ENCODE data around the gene EIPR1. TPM values are rescaled to one million over a fixed set of nuclear protein-coding genes. Genes with fewer than 3 reads are reported as not detected.

The EIPR1 gene
- total and polyA plus RNA-seq, 2 of the 13 experiments (the other 11 are each of a cell fraction or from before 2014, with no cell fraction given), result 70.0 to 96.3 TPM

DNA sequence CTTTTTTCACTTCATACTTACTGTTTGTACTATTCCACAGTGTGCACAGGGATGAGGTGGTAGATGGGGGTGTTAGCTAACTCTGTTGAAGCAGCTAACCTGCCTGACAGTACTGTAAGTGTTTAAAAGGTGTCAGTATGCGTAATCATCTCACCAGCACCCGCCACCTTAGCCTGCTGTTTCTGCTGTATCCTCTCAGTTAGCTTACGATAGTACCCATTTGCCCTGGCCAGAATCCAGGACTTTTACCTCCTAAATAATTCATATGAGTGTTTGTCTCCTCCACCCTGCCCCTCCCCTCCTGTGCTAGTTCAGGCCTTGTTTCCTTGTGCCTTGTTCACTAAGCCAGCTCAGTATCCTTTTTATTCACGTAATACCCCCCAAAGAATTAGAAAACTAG, 36.1 kb upstream of the EIPR1 start (continued):
- no peak for TF ChIP-seq FOSL2 (CRISPR knock-in tag; IDR thresholded peaks at IDR 0.05)

DNA sequence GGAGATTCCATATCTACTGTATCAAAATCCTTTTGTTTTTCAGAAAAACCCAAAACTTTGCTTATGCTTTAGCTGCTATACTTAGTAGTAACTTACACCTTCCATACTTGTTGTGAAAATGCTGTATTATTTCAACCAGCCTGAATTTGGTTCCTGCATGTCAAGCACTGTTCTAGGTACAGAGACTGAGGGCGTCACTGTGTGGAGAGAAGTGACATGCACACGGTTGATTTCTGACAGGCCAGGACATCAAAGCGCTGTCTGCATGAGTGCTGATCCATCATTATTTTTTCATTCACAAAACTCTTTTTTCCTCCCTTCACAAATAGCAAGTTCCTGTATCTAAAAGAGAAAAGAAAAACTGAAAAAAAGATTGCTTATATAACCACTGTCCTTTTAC, 33.5 kb upstream of the EIPR1 start:
- in situ Hi-C loops (cut with HindIII; ENCODE audit: extremely low pct_ligation_motif_present, low pct_unique_long_range_greater_than_20kb), result no loop called here
- H3K36me3 ChIP-seq (replicated peaks in 1 of 2; ENCODE audit: control insufficient read depth in 1 of 2, insufficient read depth in 2 of 2, low read length in 2 of 2), result peaks cover 20 to 47% of the 10 kb centered on the region in 2 experiments
- FAIRE-seq, result no peak
- H3K9me3 ChIP-seq (ENCODE audit: low read length), result no peaks in the 10 kb centered on the region
- H3K4me3 ChIP-seq (replicated peaks in 1 of 3; ENCODE audit: insufficient read depth in 1 of 3, low read depth in 2 of 3, low read length in 3 of 3), result no peak overlapping the region
- ChIA-PET POLR2A (no interaction called here), CTCF (ENCODE audit: low intra/inter-chr PET ratio, low total read pairs) (no interaction called here)
- intact Hi-C loops (cut with micrococcal nuclease; ENCODE audit: unreplicated experiment), result no loop called here
- no peaks in the 10 kb centered on the region for H3K4me1 ChIP-seq (ENCODE audit: insufficient read depth, low read length)
- no peaks in the 10 kb centered on the region for H3K27me3 ChIP-seq (ENCODE audit: control insufficient read depth in 1 of 2, insufficient read depth in 2 of 2, low read length in 2 of 2)
- H3K79me2 ChIP-seq (ENCODE audit: insufficient read depth, low read length), result no peaks in the 10 kb centered on the region
- H3K4me2 ChIP-seq (ENCODE audit: low read depth, low read length), result no peak overlapping the region
- no peak for TF ChIP-seq FOSL1 (CRISPR knock-in tag; IDR thresholded peaks at IDR 0.05; ENCODE audit: borderline replicate concordance)
- no peak for TF ChIP-seq MIER3 (CRISPR knock-in tag; IDR thresholded peaks at IDR 0.05; ENCODE audit: borderline replicate concordance)
- TF ChIP-seq SAFB2 (CRISPR knock-in tag; IDR thresholded peaks at IDR 0.05; ENCODE audit: borderline replicate concordance, low read depth), result no peak
- no peak for TF ChIP-seq ZNF225 (CRISPR knock-in tag; IDR thresholded peaks at IDR 0.05)
- TF ChIP-seq ZBTB1 (CRISPR knock-in tag; IDR thresholded peaks at IDR 0.05; ENCODE audit: borderline replicate concordance), result no peak
- TF ChIP-seq ZNF562 (CRISPR knock-in tag; IDR thresholded peaks at IDR 0.05; ENCODE audit: borderline replicate concordance), result no peak
- TF ChIP-seq ZNF431 (CRISPR knock-in tag; IDR thresholded peaks at IDR 0.05; ENCODE audit: borderline replicate concordance, low read depth), result no peak
- no peak for TF ChIP-seq ZNF580 (CRISPR knock-in tag; IDR thresholded peaks at IDR 0.05; ENCODE audit: borderline replicate concordance, low read depth)
- no peak for TF ChIP-seq XBP1 (CRISPR knock-in tag; IDR thresholded peaks at IDR 0.05)
- TF ChIP-seq ZNF33B (CRISPR knock-in tag; IDR thresholded peaks at IDR 0.05), result no peak
- no peak for TF ChIP-seq ETV6 (CRISPR knock-in tag; conservative IDR thresholded peaks at IDR 0.05)
- H3K27ac ChIP-seq (ENCODE audit: extremely low read length, insufficient read depth, low read length), result no peak overlapping the region
- no peak overlapping the region for H3K9ac ChIP-seq (ENCODE audit: insufficient read depth, low read depth, low read length)
- WGBS (ENCODE audit: low lambda C conversion rate), result 97% methylated on average over 3 of the region's 3 CpGs
- no peak overlapping the region for H2AFZ ChIP-seq (ENCODE audit: low read length)
- DNase-seq (ENCODE audit: low spot score), result no peak
- no peak for ATAC-seq
- H4K20me1 ChIP-seq (ENCODE audit: insufficient read depth, low read length), result no peaks in the 10 kb centered on the region
- BruUV-seq (replicated peaks), result no TSS peak

All from HepG2 (cell line).